Activated naive CD4-positive, alpha-beta T cell treated with Interleukin-2 at 50 U/mL for 16 hours (primary cell): ENCODE data around the gene OST4.
"Not testable (repeated sequence)": the region's sequence is repeated elsewhere in the genome, so short reads cannot be mapped to it uniquely, and the experiment has no call there.

Source experiments
- DNase-seq: peaks from one replicate; pipeline ENCODE4 v3.0.0-alpha.2; 2020

Gene OST4

GRCh38 chr2:27071277-27071989 is at the start of gene OST4:
Gene OST4 (minus strand): TSS chr2:27071654.
- peak; percentile 92 for DNase-seq

GRCh38 chr2:27119330-27119670 is 47.8 kb upstream of the OST4 start:
- not testable (repeated sequence) for DNase-seq

DNA sequence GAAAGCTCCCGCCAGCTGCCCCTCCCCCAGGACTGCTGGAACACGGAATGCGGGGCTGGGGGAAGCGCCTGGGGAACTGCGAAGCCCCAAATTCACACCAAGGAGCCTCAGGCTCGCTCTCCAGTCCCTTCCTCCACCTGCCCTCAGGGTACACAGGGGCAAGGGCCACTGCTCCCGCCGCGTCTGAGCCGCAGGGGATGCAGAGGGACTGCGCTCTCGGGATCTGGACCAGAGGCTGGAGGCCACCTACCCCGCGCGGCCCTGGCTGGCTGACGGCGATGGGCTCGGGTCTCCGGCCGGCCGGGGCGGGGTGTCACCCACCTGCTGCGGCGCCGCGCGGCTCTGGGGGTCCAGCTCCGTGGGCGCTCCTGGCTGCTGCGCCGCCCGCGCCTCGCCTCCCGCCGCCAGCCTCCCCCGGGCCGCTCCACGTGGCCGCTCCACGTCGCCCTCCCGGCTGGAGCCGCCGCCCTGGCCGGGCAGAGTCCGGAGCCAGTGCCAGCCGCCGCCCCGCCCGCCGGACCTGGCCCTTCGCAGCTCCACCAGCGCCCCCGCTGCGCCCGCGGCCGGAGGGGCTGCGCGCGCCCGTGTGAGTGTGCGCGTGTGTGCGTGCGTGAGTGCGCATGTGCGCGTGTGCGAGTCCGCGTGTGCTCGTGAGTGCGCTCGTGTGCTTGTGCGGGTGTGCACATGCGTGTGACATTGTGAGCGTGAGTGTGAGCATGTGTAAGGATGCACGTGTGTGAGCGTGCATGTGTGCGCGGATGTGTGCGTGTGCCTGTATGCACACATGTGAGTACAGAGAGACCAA is 47.3 kb upstream of the OST4 start, which contains the start of gene CGREF1:
CGREF1 (minus strand) TSS at position 604 of the 805 bp plus-strand sequence. CDS start 14,762 bp downstream, outside the sequence.
- no peak for DNase-seq

DNA sequence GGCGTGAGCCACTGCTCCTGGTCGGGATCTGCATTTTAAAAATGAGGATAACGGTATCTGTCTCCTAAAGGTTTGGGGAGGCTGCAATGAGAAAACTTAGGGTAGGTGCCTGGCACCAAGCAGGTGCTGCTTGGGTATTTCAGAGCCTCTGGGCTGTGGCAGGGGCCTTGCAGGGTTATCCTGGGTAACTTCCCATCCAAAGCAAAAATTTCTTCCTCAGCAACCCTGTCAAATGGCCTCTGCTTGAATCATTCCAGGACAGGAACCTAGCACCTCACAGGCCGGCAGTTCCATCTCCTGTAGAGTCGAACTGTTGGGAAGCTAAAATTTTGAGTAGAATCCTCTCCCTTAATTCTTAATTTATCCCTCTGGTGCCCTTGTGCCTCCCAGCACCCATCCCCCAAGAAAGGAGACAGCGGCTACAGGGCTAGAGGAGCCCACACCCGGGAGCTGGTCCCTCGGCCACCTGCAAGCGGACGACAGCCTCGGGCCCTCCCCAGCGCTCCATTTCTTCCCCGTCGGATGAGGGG is 46.6 kb upstream of the OST4 start:
- DNase-seq, result no peak

GRCh38 chr2:27115519-27115918 is 44.1 kb upstream of the OST4 start:
- DNase-seq, result no peak

- DNase-seq, result not testable (repeated sequence)
These were observed 40.1 kb upstream of the OST4 start for GRCh38 chr2:27111392-27112078.

DNA sequence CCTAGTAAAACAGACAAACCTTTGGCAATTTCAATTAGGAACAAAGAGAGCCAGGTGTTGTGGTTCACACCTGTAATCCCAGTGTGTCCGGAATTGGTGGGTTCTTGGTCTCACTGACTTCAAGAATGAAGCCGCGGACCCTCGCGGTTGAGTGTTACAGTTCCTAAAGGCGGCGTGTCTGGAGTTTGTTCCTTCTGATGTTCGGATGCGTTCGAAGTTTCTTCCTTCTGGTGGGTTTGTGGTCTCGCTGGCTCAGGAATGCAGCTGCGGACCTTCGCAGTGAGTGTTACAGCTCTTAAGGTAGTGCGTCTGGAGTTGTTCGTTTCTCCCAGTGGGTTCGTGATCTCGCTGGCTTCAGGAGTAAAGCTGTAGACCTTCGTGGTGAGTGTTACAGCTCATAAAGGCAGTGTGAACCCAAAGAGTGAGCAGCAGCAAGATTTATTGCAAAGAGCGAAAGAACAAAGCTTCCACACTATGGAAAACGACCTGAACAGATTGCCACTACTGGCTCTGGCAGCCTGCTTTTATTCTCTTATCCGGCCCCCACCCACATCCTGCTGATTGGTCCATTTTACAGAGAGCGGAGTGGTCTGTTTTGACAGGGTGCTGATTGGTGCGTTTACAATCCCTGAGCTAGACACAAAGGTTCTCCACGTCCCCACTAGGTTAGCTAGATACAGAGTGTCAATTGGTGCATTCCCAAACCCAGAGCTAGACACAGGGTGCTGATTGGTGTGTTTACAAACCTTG is 39.3 kb upstream of the OST4 start:
- not testable (repeated sequence) for DNase-seq

- no peak for DNase-seq
These were observed 37.6 kb upstream of the OST4 start for GRCh38 chr2:27109083-27109482.

GRCh38 chr2:27108221-27108620 is 36.8 kb upstream of the OST4 start:
- no peak for DNase-seq

- no peak for DNase-seq
These were observed 34.5 kb upstream of the OST4 start for GRCh38 chr2:27105981-27106380.

- DNase-seq, result no peak
These were observed 30.9 kb upstream of the OST4 start for GRCh38 chr2:27102329-27102728.

- no peak for DNase-seq
These were observed 28.6 kb upstream of the OST4 start for GRCh38 chr2:27100036-27100435.

DNA sequence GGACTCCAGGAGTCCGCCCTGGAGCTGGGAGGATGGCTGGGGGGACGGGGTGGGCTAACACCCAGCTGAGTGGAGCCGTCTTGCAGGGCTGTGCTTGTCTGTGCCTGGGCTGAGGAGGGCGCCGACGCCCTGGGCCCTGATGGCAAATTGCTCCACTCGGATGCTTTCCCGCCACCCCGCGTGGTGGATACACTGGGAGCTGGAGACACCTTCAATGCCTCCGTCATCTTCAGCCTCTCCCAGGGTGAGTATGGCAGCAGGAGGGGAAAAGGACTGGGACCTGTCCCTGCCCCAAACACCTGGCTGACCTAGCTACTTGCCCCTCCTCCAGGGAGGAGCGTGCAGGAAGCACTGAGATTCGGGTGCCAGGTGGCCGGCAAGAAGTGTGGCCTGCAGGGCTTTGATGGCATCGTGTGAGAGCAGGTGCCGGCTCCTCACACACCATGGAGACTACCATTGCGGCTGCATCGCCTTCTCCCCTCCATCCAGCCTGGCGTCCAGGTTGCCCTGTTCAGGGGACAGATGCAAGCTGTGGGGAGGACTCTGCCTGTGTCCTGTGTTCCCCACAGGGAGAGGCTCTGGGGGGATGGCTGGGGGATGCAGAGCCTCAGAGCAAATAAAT is 28.0 kb upstream of the OST4 start:
- DNase-seq, result no peak

- no peak for DNase-seq
These were observed 25.9 kb upstream of the OST4 start for GRCh38 chr2:27097341-27097740.

GRCh38 chr2:27096748-27097297 is 25.4 kb upstream of the OST4 start:
- DNase-seq, result no peak

DNA sequence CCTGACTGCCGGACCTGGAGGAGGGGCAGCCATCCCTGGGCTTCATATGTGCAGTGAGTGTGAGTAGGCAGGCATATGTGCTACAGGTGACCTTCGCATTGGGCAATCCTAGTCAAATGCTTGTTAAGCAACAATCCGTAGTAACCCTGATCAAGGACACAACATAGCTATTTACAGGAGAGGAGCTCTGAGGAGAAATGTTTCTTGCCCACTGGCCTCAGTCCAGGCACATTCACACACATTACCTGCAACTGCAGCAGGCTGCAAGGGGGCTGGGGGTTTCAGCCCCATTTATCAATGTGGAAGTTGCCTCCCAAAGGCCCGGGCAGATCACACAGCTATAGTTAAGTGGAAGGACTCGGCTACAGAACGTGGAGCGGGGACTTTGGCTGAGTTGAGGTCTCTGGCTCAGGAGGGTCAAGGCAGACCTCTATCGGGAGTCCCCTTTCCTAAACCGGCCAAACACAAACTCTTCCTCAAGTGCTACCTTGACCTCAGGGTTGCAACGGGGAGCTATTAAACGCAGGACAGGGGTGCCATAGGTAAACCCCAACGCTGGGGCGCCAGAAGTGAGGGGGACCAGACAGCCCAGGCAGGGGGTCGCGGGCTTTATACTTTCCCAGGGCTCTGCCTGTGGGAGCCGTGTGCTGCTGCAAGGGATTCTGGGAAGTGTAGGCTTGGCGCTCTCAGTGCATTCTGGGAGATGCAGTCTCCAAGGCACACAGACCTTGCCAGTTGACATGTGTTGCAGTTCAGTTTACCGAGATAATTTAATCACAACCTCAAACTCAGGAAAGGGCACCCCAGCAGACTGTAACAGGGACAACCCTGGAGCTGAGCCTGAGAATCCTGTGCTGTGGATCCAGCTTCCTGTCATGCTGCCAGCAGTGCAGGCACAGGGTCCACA is 24.5 kb upstream of the OST4 start:
- DNase-seq, result peak; percentile 49

DNA sequence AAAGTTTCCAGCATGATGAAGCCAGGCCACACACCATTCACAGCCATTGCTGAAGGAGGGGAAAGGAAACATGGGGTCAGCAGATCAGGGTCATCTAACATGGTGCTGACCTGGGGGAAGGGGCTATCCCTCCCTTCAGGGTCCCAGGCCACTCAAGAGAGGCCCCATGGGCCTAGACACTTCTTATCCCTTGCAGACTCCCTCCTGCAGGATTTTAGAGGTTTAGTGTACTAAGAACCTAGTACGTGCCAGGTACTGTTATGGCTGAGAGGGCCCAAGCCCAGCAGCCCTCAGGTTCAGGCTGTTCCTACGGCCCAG is 23.9 kb upstream of the OST4 start:
- no peak for DNase-seq

DNA sequence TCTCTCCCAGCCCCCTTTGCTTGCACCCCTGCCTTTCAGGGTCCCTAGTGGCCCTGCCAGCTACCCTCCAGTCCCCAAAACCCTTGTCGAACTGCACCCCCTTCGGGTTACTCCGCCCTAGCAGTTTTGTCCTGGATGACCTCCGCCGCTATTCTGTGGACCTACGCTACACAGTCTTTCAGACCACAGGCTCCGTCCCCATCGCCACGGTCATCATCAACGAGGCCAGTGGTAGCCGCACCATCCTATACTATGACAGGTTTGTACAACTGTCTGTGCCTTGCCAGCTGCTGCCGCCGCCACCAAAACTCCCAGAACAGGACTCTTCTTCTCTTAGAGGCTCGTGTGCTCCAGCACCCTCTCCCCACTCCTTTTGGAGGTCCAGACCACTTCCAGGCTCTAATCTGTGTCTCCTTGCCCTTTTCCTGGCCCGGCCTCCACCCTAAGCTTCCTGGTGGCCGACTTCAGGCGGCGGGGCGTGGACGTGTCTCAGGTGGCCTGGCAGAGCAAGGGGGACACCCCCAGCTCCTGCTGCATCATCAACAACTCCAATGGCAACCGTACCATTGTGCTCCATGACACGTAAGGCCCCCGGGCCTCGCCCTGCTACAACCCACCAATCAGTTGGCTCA is 23.0 kb upstream of the OST4 start:
- DNase-seq, result no peak

- no peak for DNase-seq
These were observed 22.2 kb upstream of the OST4 start for GRCh38 chr2:27093430-27094352.
